Parathyroid adenoma (tissue), 2 donors: Measurements from ENCODE around the gene HMGN4.
"Not testable (repeated sequence)": the region's sequence is repeated elsewhere in the genome, so short reads cannot be mapped to it uniquely, and the experiment has no call there.

ENCODE experiments used
- H2AFZ ChIP-seq: fragments of 300-600 bp; sonication (generic); one replicate; pipeline ENCODE4 v1.7.0; 2017; ENCODE audit warnings: antibody characterized with exemption, mild to moderate bottlenecking
- H3K27ac ChIP-seq: fragments of 300-600 bp; sonication (generic); one replicate; pipeline ENCODE4 v1.7.0; 2017
- H3K27me3 ChIP-seq: fragments of 300-600 bp; sonication (generic); one replicate; pipeline ENCODE4 v1.7.0; 2017; ENCODE audit warnings: low read length; ENCODE audit not compliant: control insufficient read depth, insufficient read depth
- H3K36me3 ChIP-seq: fragments of 300-600 bp; sonication (generic); one replicate; pipeline ENCODE4 v1.7.0; 2017; ENCODE audit warnings: low read length; ENCODE audit not compliant: control insufficient read depth, insufficient read depth
- H3K4me1 ChIP-seq: fragments of 300-600 bp; sonication (generic); one replicate; pipeline ENCODE4 v1.7.0; 2017; ENCODE audit warnings: control low read depth
- H3K4me2 ChIP-seq: fragments of 300-600 bp; sonication (generic); one replicate; pipeline ENCODE4 v1.7.0; 2017; ENCODE audit warnings: low read length
- H3K4me3 ChIP-seq: fragments of 300-600 bp; sonication (generic); one replicate; pipeline ENCODE4 v1.7.0; 2017; ENCODE audit warnings: low read depth, low read length
- H3K79me2 ChIP-seq: fragments of 300-600 bp; sonication (generic); one replicate; pipeline ENCODE4 v1.7.0; 2017; ENCODE audit warnings: control low read depth
- H3K9ac ChIP-seq: fragments of 300-600 bp; sonication (generic); one replicate; pipeline ENCODE4 v1.7.0; 2017; ENCODE audit warnings: mild to moderate bottlenecking
- H3K9me3 ChIP-seq: fragments of 300-600 bp; sonication (generic); one replicate; pipeline ENCODE4 v1.7.0; 2017; ENCODE audit warnings: low read length; ENCODE audit not compliant: control insufficient read depth
- TF ChIP-seq, protein P1 (sequence below): fragments of 300-600 bp; sonication (generic); IDR thresholded peaks from one replicate; pipeline ENCODE4 v1.7.0; 2017; ENCODE audit warnings: antibody characterized with exemption, mild to moderate bottlenecking
- donor health status: primary hyperparathyroidism.

Gene HMGN4

DNA sequence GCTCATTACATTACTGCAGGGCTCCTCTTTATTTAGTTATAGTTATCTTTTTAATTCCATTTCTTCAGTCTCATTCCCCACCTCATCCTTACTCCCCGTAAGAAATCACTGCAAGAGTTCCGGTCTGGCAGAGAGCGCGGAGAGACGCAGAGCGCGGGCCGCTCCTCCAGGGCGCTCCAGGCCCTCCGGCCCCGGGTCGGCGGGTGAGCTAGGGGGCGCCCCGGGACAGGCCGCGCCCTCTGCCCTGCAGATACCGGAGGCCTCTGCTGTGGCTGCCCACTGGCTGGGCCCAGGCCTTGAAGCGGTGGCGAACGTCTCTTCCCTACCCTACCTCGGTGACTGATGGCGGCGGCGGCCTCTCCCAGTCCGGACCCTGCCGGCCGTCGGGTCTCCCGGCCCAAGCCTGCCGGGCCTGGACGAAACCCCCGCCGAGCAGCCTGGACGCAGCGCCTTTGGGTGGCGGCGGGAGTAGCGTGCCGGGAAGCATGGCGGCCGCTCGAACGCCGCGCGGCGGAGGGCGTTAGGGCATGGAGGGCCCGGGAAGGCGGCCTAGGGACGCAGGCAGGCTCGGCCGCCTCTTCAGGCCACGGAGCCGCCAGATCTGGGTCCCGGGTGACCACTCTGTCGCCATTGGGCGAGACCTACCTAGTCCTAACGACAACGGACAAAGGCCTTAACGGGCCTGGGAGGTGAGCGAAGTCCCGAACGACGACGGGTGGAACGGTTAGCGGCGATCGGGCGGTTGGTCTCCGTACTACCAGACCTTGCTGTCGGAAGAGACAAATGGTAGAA, 16.4 kb upstream of the HMGN4 start:
- Histone ChIP-seq H3K4me1 (no peaks in the 10 kb centered on the region), H3K36me3 (no peaks in the 10 kb centered on the region), H3K4me2 (peak overlapping the region; percentile 67), H2AFZ (peak overlapping the region; percentile 97), H3K79me2 (no peaks in the 10 kb centered on the region), H3K9ac (no peak overlapping the region), H3K4me3 (peak overlapping the region; percentile 60), H3K27ac (peak overlapping the region; percentile 73), H3K9me3 (no peaks in the 10 kb centered on the region), H3K27me3 (no peaks in the 10 kb centered on the region)
- TF ChIP-seq, protein P1, sequence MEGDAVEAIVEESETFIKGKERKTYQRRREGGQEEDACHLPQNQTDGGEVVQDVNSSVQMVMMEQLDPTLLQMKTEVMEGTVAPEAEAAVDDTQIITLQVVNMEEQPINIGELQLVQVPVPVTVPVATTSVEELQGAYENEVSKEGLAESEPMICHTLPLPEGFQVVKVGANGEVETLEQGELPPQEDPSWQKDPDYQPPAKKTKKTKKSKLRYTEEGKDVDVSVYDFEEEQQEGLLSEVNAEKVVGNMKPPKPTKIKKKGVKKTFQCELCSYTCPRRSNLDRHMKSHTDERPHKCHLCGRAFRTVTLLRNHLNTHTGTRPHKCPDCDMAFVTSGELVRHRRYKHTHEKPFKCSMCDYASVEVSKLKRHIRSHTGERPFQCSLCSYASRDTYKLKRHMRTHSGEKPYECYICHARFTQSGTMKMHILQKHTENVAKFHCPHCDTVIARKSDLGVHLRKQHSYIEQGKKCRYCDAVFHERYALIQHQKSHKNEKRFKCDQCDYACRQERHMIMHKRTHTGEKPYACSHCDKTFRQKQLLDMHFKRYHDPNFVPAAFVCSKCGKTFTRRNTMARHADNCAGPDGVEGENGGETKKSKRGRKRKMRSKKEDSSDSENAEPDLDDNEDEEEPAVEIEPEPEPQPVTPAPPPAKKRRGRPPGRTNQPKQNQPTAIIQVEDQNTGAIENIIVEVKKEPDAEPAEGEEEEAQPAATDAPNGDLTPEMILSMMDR: peak; percentile 18

DNA sequence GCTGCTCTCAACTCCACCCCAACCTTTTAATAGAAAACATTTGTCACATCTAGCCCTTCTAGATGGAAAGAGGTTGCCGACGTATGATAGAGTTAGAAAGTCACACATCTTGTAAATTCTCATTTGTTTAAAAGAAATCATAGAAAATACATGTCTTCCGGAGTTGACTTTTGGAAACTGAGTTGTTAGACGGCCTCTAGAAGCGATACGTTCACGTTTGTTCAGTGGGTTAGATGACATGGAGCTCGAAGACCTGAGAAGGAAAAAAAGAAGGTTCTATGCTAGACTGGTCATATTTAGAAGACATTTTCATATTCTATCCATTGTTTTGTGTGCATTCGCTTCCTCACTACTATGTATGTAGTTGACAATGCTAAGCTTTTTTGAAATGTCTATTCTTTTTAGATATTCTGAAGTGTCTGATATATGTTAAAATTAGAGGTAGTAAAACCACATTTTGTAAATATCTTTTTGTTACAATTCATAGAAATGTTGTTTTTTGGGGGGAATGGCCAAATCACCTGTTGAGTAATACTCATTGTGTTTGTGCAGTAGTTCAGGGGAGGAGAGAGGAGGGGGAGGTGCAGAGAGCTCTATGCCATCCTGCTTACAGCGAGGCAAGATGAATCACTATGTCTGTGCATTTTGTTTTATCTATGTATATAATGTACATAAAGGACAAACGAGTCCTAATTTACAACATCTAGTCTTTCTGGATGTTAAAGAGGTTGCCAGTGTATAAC, 15.5 kb upstream of the HMGN4 start:
- not testable (repeated sequence) for H3K4me3 ChIP-seq, H3K27me3 ChIP-seq, H3K79me2 ChIP-seq, H3K36me3 ChIP-seq, H3K9me3 ChIP-seq, H3K9ac ChIP-seq, H3K4me1 ChIP-seq, H3K4me2 ChIP-seq
- Histone ChIP-seq H2AFZ (peak overlapping the region; percentile 97), H3K27ac (peak overlapping the region; percentile 73)

DNA sequence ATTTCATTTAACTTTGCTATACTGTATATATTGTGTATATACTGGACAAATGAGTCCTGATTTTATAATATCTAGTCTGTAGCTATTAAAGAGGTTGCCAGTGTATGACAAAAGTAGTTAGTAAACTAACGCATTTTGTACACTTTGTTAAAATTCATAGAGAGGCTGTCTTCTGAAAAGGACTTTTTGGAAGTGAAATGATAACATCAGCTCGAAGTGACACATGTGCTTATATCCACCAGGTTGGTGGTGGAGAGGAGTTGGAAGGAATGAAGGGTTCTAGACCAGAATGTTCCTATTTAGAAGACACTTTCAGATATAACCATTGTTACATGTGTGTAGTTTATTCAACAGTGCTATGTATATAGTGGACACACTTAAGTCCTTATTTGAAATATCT, 13.9 kb upstream of the HMGN4 start:
- H3K4me3 ChIP-seq, H3K79me2 ChIP-seq: not testable (repeated sequence)

DNA sequence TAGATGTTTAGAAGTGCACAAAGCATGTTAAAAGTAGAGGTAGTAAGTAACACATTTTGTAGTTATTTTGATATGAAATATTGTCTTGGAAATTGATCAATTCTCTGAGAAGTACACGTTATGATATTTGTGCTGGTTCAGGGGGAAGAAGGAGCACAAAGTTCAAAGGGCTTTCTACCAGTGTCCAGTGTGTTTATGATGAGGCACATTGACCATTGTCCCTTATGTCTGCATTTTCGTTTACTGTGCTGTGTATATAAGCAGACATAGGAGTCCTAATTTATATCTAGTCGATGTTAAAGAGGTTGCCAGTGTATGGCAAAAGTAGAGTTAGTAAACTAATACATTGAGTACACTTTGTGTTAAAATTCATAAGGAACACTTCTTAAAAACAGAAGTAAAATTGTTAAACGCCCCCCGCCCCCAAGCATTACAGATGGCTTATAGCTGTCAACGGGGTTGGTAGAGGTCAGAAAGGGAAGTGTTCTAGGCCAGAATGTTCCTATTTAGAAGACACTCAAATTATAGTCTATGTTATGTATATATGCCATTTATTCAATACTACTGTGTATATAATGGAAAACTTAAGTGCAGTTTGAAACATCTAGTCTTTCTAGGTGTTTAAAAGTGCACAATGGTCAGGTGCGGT, 13.3 kb upstream of the HMGN4 start:
- no peaks in the 10 kb centered on the region for H3K79me2 ChIP-seq
- no peak overlapping the region for H3K9ac ChIP-seq
- H3K4me3 ChIP-seq: no peak overlapping the region
- no peak overlapping the region for H2AFZ ChIP-seq
- no peak overlapping the region for H3K27ac ChIP-seq
- H3K27me3 ChIP-seq: no peaks in the 10 kb centered on the region
- H3K36me3 ChIP-seq: no peaks in the 10 kb centered on the region
- no peaks in the 10 kb centered on the region for H3K9me3 ChIP-seq
- H3K4me2 ChIP-seq: no peak overlapping the region
- TF ChIP-seq, protein P1: no peak
- H3K4me1 ChIP-seq: no peaks in the 10 kb centered on the region

More for the DNA sequence above, 13.9 kb upstream of the HMGN4 start:
- not testable (repeated sequence) for H3K27ac ChIP-seq, H3K27me3 ChIP-seq, H3K36me3 ChIP-seq, H3K9me3 ChIP-seq, H3K4me1 ChIP-seq, H2AFZ ChIP-seq, H3K9ac ChIP-seq, H3K4me2 ChIP-seq

DNA sequence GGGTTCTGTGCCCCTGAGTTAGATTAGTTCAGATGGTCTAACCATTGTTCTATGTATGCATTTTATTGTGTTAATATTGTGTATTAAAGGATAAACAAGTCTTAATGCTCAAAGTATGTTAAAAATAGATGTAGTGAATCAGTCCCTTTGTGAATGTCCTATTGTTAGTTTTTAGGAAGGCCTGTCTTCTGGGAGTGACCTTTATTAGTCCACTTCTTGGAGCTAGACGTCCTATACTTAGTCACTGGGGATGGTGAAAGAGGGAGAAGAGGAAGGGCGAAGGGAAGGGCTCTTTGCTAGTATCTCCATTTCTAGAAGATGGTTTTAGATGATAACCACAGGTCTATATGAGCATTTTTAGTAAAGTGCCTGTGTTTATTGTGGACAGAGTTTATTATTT, 12.3 kb upstream of the HMGN4 start:
- H3K4me1 ChIP-seq: no peaks in the 10 kb centered on the region
- no peak overlapping the region for H3K4me3 ChIP-seq
- no peaks in the 10 kb centered on the region for H3K27me3 ChIP-seq
- H3K9me3 ChIP-seq: no peaks in the 10 kb centered on the region
- H3K36me3 ChIP-seq: no peaks in the 10 kb centered on the region
- H3K4me2 ChIP-seq: no peak overlapping the region
- H3K9ac ChIP-seq: no peak overlapping the region
- no peaks in the 10 kb centered on the region for H3K79me2 ChIP-seq
- TF ChIP-seq, protein P1: no peak
- H2AFZ ChIP-seq: no peak overlapping the region
- no peak overlapping the region for H3K27ac ChIP-seq
